SHP77 (cell line): ENCODE results near the gene TMEM151B.
A peak's percentile ranks its signal among the peaks of the same experiment; 100 is the strongest.

ENCODE experiments used
- DNase-seq, 2 experiments: peaks; one replicate each; lab custom pipeline; 2025; lab: John Stamatoyannopoulos, UW

The TMEM151B gene

GRCh38 chr6:44264154-44265006 is 5.9 kb upstream of the TMEM151B start:
- DNase-seq: no peak

GRCh38 chr6:44265007-44265721 is 5.1 kb upstream of the TMEM151B start, which contains the start of gene NFKBIE:
Gene NFKBIE, minus strand, starts transcription at chr6:44265551. Its CDS starts 205 bp downstream, at chr6:44265346.
- peak; percentile 85 to 86 for DNase-seq

DNA sequence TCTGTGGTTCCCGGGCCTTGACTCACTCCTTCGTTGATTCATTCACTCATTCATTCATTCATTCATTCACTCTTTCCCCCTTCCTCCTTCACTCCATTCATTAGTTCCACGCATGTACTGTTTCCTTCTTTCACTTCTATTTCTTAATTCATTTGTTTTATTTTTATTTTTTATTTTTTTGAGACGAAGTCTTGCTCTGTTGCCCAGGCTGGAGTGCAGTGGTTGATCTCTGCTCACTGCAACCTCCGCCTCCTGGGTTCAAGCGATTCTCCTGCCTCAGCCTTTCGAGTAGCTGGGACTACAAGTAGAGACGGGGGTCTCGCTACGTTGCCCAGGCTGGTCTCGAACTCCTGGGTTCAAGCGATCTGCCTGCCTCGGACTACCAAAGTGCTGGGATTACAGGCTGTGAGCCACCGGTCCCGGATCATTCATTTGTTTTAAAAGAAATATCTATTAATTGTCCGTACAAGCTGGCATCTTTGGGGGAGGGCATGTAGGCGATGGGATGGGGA is 4.5 kb upstream of the TMEM151B start:
- no peak for DNase-seq

GRCh38 chr6:44266347-44266746 is 3.9 kb upstream of the TMEM151B start:
- DNase-seq: no peak

GRCh38 chr6:44267252-44267651 is 3.0 kb upstream of the TMEM151B start:
- DNase-seq: no peak

- peak; percentile 28 to 45 for DNase-seq
Measured at GRCh38 chr6:44268095-44268628, 2.1 kb upstream of the TMEM151B start.

GRCh38 chr6:44269178-44269920 is 901 bp upstream of the TMEM151B start:
- no peak for DNase-seq

DNA sequence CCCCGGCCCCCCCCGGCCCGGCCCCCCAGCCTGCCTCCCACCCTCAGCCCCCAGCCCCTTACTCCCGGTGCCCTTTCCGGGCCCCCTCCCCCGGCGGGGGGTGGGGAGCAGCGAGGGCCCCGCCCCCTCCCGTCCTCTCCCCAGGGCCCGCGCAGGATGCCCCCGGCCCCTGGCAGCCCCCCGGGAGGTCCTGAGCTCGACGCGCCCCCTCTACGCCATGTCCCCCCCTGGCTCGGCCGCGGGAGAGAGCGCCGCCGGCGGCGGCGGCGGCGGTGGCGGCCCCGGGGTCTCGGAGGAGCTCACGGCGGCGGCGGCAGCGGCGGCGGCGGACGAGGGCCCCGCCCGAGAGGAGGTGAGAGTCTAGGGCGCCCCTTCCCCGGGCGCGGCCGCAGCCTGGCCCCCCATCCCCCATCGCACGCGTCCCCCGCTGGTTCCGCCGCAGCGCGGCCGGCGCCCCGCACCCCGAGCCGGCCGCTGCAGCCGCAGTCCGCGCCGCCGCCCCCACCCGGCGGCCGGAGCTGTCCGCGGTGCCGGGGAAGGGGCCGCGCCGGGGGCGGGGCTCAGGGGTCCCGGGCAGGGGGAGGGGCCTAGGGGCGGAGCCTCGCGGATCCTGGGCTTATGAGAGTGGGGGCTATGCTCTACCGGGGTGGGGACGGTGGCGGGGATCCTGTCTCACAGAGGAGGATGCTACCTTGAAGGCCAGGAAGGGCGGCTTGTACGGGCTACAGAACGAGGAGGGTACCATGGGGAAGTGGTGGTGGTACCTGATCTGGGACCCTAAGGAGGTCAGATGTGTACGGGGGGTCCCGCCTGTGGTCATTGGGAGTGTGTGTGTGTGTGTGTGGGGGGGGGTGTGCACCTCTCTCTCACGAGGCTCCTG is 516 bp downstream of the TMEM151B start:
- DNase-seq: no peak

GRCh38 chr6:44271406-44271723 is 1.1 kb downstream of the TMEM151B start:
- no peak for DNase-seq

- no peak for DNase-seq
Measured at GRCh38 chr6:44271914-44272313, 1.7 kb downstream of the TMEM151B start.

GRCh38 chr6:44272529-44272928 is 2.3 kb downstream of the TMEM151B start:
- DNase-seq: no peak

DNA sequence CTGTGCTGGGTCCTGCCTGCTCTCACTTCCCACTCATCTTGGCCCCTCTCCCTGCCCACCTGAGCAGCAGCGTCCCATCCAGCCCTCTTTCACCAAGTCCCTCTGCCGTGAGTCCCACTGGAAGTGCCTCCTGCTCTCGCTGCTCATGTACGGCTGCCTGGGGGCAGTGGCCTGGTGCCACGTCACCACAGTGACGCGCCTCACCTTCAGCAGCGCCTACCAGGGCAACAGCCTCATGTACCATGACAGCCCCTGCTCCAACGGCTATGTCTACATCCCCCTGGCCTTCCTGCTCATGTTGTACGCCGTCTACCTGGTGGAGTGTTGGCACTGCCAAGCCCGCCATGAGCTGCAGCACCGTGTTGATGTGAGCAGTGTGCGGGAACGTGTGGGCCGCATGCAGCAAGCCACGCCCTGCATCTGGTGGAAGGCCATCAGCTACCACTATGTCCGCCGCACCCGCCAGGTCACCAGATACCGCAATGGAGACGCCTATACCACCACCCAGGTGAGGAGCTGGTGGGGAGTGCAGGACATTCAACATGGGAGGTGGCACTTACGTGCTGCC is 2.8 kb downstream of the TMEM151B start:
- no peak for DNase-seq

DNA sequence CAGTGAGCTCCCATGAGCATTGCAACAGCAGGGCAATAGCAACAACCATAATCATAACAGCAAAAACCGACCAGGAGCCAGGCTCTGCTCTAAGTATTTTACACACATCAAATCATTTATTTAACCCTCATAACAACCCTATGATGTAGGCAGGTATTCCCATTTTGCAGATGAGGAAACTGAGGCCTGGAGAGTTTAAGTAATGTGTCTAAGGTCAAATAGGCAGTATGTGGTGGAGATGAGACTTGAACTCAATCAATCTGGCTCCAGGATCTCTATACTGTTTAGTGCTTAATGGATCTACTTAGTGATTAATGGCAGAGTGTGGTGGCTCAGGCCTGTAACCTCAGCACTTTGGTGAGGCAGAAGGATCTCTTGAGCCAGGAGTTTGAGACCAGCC is 3.4 kb downstream of the TMEM151B start:
- DNase-seq: no peak

- DNase-seq: no peak
Measured at GRCh38 chr6:44275271-44275748, 5.1 kb downstream of the TMEM151B start.

DNA sequence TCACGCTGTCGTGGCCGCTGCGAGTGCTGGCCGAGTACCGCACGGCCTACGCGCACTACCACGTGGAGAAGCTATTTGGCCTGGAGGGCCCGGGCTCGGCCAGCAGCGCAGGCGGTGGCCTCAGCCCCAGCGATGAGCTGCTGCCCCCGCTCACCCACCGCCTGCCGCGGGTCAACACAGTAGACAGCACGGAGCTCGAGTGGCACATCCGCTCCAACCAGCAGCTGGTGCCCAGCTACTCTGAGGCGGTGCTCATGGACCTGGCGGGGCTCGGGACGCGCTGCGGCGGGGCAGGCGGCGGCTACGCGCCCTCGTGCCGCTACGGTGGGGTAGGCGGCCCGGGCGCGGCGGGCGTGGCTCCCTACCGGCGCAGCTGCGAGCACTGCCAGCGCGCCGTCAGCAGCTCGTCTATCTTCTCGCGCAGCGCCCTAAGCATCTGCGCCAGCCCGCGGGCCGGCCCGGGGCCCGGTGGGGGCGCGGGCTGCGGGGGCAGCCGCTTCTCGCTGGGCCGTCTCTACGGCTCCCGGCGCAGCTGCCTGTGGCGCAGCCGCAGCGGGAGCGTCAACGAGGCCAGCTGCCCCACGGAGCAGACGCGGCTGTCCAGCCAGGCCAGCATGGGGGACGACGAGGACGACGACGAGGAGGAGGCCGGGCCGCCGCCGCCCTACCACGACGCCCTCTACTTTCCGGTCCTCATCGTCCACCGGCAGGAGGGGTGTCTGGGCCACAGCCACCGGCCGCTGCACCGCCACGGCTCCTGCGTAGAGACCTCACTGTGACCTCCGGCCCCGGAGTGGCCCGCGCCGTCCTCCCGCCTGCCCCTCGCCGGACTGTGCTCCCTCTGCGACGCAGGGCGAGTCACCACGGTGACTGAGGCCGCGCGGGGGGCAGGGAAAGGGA is 5.7 kb downstream of the TMEM151B start:
- peak; percentile 63 to 74 for DNase-seq

- DNase-seq: no peak
Measured at GRCh38 chr6:44276667-44277640, 6.7 kb downstream of the TMEM151B start.

DNA sequence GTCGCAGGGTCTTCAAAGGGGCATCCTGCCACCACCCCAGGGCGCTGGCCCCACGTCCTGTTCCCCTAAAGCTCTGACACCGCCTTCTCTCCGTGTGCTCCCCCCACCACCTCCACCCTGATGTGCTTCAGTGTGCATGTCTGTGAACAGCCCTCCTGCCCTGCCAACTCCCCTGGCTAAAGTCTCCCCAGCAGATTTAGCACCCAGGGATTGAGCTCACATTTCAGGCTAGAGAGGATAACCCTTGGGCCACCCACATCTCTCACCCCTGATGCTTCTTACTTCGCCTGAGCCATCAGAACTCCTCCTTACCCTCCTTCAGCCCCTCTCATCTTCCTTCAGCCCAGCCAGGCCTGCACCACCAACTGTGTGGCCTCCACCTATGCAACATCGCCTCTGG is 7.5 kb downstream of the TMEM151B start:
- no peak for DNase-seq

DNA sequence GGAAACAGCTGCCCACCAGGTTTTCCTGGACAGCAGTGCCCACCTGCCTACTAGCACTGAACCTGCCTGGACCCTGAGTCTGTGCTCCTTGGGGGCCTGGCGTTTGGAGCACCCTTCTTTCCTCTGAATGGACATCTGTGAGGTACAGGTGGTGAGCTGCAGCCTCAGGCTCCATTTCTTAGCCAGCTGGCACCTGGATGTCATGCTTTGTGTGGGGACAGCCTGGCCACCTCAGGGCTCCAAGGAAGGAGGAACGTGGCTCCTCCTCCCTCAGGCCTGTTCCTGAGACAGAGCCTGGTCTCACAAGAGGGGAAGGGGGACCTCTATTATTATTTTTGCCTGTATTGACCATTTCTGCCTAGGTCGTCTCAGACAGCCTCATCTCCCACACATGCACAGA is 8.1 kb downstream of the TMEM151B start:
- no peak for DNase-seq
